MM.1S (cell line): Measurements from ENCODE around the gene ADCK2.
"Not testable (repeated sequence)": the region's sequence is repeated elsewhere in the genome, so short reads cannot be mapped to it uniquely, and the experiment has no call there.

Source experiments
- DNase-seq: peaks from one replicate; pipeline ENCODE4 v3.0.0-alpha.2; 2015
- H2AFZ ChIP-seq: fragments of 300-600 bp; sonication (generic); 2 replicates; pipeline ENCODE4 v1.6.0; 2016; ENCODE audit warnings: antibody characterized with exemption, low read length
- H3F3A ChIP-seq: fragments of 300-600 bp; sonication (generic); 2 replicates; pipeline ENCODE4 v1.6.1; 2016; ENCODE audit warnings: mild to moderate bottlenecking, antibody characterized with exemption, low read length, moderate library complexity, mixed read lengths; ENCODE audit not compliant: insufficient read depth
- H3K27ac ChIP-seq: fragments of 300-600 bp; sonication (generic); 2 replicates; pipeline ENCODE4 v1.5.1; 2016; ENCODE audit warnings: mild to moderate bottlenecking, low read length
- H3K27me3 ChIP-seq: fragments of 300-600 bp; sonication (generic); replicated peaks from 2 replicates; pipeline ENCODE4 v1.6.0; 2016; ENCODE audit warnings: low read length; ENCODE audit not compliant: insufficient read depth
- H3K36me3 ChIP-seq: fragments of 300-600 bp; sonication (generic); replicated peaks from 2 replicates; pipeline ENCODE4 v1.6.1; 2016; ENCODE audit warnings: mild to moderate bottlenecking, low read length, mixed read lengths; ENCODE audit not compliant: insufficient read depth
- H3K4me1 ChIP-seq: fragments of 300-600 bp; sonication (generic); 2 replicates; pipeline ENCODE4 v1.6.1; 2016; ENCODE audit warnings: low read length, mixed read lengths
- H3K4me2 ChIP-seq: fragments of 300-600 bp; sonication (generic); 2 replicates; pipeline ENCODE4 v1.6.0; 2016; ENCODE audit warnings: low read depth, low read length
- H3K4me3 ChIP-seq: fragments of 300-600 bp; sonication (generic); 2 replicates; pipeline ENCODE4 v1.5.1; 2016; ENCODE audit warnings: low read length, mixed read lengths
- H3K79me2 ChIP-seq: fragments of 300-600 bp; sonication (generic); 2 replicates; pipeline ENCODE4 v1.6.1; 2016; ENCODE audit warnings: mixed run types, low read length, mixed read lengths
- H3K9ac ChIP-seq: fragments of 300-600 bp; sonication (generic); 2 replicates; pipeline ENCODE4 v1.6.1; 2016; ENCODE audit warnings: low read length, mixed read lengths
- H3K9me2 ChIP-seq: fragments of 300-600 bp; sonication (generic); replicated peaks from 2 replicates; pipeline ENCODE4 v1.6.1; 2016; ENCODE audit warnings: mild to moderate bottlenecking, low read length, mixed read lengths; ENCODE audit not compliant: insufficient read depth
- H3K9me3 ChIP-seq: fragments of 300-600 bp; sonication (generic); replicated peaks from 2 replicates; pipeline ENCODE4 v1.6.1; 2016; ENCODE audit warnings: mild to moderate bottlenecking, low read length, mixed read lengths; ENCODE audit not compliant: insufficient read depth
- H4K20me1 ChIP-seq: fragments of 300-600 bp; sonication (generic); 2 replicates; pipeline ENCODE4 v1.6.1; 2016; ENCODE audit warnings: mild to moderate bottlenecking, low read length, moderate library complexity, mixed read lengths; ENCODE audit not compliant: insufficient read depth
- CTCF ChIP-seq: fragments of 300-600 bp; sonication (generic); IDR thresholded peaks from 2 replicates; pipeline ENCODE4 v1.5.1; 2016; ENCODE audit warnings: antibody characterized with exemption, low read length, mixed read lengths
- EZH2 ChIP-seq: fragments of 300-600 bp; sonication (generic); optimal IDR thresholded peaks from 2 replicates; pipeline ENCODE3; 2017; ENCODE audit warnings: low read depth, mild to moderate bottlenecking, antibody characterized with exemption, low read length, mixed read lengths
- EZH2phosphoT487 ChIP-seq: fragments of 300-600 bp; sonication (generic); IDR thresholded peaks from 2 replicates; pipeline ENCODE4 v1.6.1; 2018; ENCODE audit warnings: antibody characterized with exemption, low read length

The ADCK2 gene

DNA sequence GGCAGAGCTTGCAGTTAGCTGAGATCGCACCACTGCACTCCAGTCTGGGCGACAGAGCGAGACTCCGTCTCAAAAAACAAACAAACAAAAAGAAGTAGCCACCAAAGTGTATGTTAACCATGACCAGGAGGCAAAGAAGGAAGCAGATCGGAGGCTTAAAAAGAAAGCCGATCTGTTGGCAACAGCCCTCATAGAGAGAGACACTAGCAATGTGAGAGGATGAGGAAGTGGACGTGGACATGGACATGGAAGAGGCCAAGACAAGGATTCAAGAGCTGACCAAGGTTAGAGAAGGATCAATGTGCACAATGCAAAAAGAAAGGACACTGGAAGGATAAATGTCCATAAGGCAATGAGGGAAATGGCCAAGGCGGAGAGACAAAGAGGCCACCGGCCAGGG, 14.9 kb upstream of the ADCK2 start:
- Histone ChIP-seq H3K79me2 (no peaks in the 10 kb centered on the region), H3K4me1 (no peaks in the 10 kb centered on the region), H3K9me2 (no peaks in the 10 kb centered on the region), H3K36me3 (no peaks in the 10 kb centered on the region), H3K4me2 (no peak overlapping the region), H4K20me1 (no peaks in the 10 kb centered on the region), H3K27me3 (no peaks in the 10 kb centered on the region), H3K4me3 (no peak overlapping the region), H3K27ac (no peak overlapping the region), H3F3A (no peaks in the 10 kb centered on the region), H2AFZ (no peak overlapping the region), H3K9ac (no peak overlapping the region), H3K9me3 (no peaks in the 10 kb centered on the region)
- DNase-seq: no peak
- no peak for TF ChIP-seq EZH2phosphoT487

DNA sequence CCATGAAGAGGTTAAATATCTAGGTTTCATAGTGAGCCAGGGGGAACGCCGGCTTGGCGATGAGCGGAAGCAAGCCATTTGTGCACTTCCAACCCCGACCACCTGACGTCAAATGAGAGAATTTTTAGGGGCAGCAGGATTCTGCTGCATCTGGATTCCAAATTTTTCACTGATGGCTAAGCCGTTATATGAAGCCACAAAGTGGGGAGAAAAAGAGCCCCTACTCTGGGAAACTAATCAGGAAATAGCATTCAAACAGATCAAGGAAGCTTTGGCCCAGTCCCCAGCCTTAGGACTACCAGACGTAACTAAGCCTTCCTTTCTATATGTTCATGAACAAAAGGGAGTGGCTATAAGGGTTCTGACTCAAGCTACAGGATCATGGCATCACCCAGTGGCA, 12.9 kb upstream of the ADCK2 start:
- H3K4me1 ChIP-seq: no peaks in the 10 kb centered on the region
- no peaks in the 10 kb centered on the region for H3K27me3 ChIP-seq
- TF ChIP-seq EZH2: no peak
- no peak for TF ChIP-seq EZH2phosphoT487
- TF ChIP-seq CTCF: no peak
- DNase-seq: no peak
- H2AFZ ChIP-seq: no peak overlapping the region
- no peaks in the 10 kb centered on the region for H3K9me3 ChIP-seq
- no peaks in the 10 kb centered on the region for H3K9me2 ChIP-seq
- no peaks in the 10 kb centered on the region for H3K36me3 ChIP-seq
- H3K4me3 ChIP-seq: no peak overlapping the region
- no peak overlapping the region for H3K27ac ChIP-seq
- H3F3A ChIP-seq: no peaks in the 10 kb centered on the region
- no peak overlapping the region for H3K9ac ChIP-seq
- H4K20me1 ChIP-seq: no peaks in the 10 kb centered on the region
- H3K79me2 ChIP-seq: no peaks in the 10 kb centered on the region
- H3K4me2 ChIP-seq: no peak overlapping the region

DNA sequence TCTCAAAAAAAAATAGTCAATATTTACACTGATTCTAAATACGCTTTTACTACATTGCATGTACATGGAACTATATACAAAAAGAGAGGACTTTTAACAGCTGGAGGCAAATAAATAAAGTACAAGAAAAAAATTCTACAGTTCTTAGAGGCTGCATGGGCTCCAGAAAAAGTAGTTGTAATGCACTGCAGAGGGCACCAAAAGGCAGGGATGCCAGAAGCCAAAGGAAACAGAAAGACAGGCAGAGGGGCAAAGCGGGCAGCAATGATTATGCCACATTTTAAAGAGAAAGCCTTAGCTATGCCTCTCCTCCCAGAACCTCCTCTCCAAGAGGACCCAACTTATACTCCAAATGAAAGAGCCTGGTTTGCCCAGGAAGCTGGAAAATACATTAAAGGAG, 11.6 kb upstream of the ADCK2 start:
- Histone ChIP-seq H3K4me2 (no peak overlapping the region), H3K79me2 (no peaks in the 10 kb centered on the region), H3F3A (no peaks in the 10 kb centered on the region), H3K4me3 (no peak overlapping the region), H3K9ac (no peak overlapping the region), H3K27me3 (no peaks in the 10 kb centered on the region), H4K20me1 (no peaks in the 10 kb centered on the region), H3K9me2 (no peaks in the 10 kb centered on the region), H2AFZ (no peak overlapping the region), H3K36me3 (no peaks in the 10 kb centered on the region), H3K27ac (no peak overlapping the region), H3K4me1 (no peaks in the 10 kb centered on the region), H3K9me3 (no peaks in the 10 kb centered on the region)
- TF ChIP-seq EZH2 (no peak), CTCF (no peak), EZH2phosphoT487 (no peak)
- no peak for DNase-seq

GRCh38 chr7:140662938-140663337, 9.8 kb upstream of the ADCK2 start:
- H3K79me2 ChIP-seq, H3F3A ChIP-seq, H3K9ac ChIP-seq, H2AFZ ChIP-seq, H3K4me2 ChIP-seq, H3K36me3 ChIP-seq, H3K27ac ChIP-seq, H3K27me3 ChIP-seq, H4K20me1 ChIP-seq, DNase-seq, H3K4me1 ChIP-seq, H3K4me3 ChIP-seq, H3K9me3 ChIP-seq, H3K9me2 ChIP-seq: not testable (repeated sequence)
